Measurements from ENCODE around the gene PRPSAP1. TPM values are rescaled to one million over a fixed set of nuclear protein-coding genes. Genes with fewer than 3 reads are reported as not detected.
A peak's percentile ranks its signal among the peaks of the same experiment; 100 is the strongest.

PRPSAP1 gene
- total and polyA plus RNA-seq, 2 of the 8 experiments (the other 6 are each of a cell fraction or from before 2014, with no cell fraction given), result 32.0 to 54.2 TPM

GRCh38 chr17:76391200-76391715 is 37.5 kb upstream of the PRPSAP1 start:
- Histone ChIP-seq H3K23me2 (ENCODE audit: low read depth, low read length) (no peaks in the 10 kb centered on the region; the same call in 1 of the 2 replicates), H2BK20ac (ENCODE audit: low read length) (no peak overlapping the region), H3K18ac (ENCODE audit: extremely low read depth, low read length) (no peak overlapping the region), H3K27ac (ENCODE audit: low read depth, low read length) (no peak overlapping the region), H3K9ac (replicated peaks in 1 of 4; ENCODE audit: extremely low read depth in 1 of 4, low read depth in 3 of 4, low read length in 3 of 4) (no peak overlapping the region), H2BK120ac (replicated peaks; ENCODE audit: low read depth, low read length) (no peak overlapping the region), H3K4me2 (ENCODE audit: insufficient read depth in 1 of 2, low read depth in 2 of 2, low read length in 2 of 2) (no peak overlapping the region), H2BK5ac (ENCODE audit: low read depth, low read length) (no peak overlapping the region; the same call in 1 of the 2 replicates), H4K8ac (ENCODE audit: extremely low read depth, insufficient read depth, low read length) (peak overlapping the region; percentile 21), H3K14ac (ENCODE audit: insufficient read length) (no peak overlapping the region), H3K36me3 (ENCODE audit: control insufficient read depth in 2 of 4, insufficient read depth in 4 of 4, low read length in 3 of 4) (peaks cover 13 to 34% (median 22%) of the 10 kb centered on the region in 4 experiments), H3K4me3 (ENCODE audit: extremely low read depth in 1 of 4, insufficient read depth in 2 of 4, low read depth in 3 of 4, low read length in 4 of 4) (no peak overlapping the region), H4K5ac (ENCODE audit: insufficient read length, low read depth, low read length) (no peak overlapping the region), H2BK12ac (ENCODE audit: low read depth, low read length) (no peak overlapping the region), H3K79me1 (ENCODE audit: low read depth, low read length) (no peaks in the 10 kb centered on the region; the same call in 1 of the 2 replicates), H3K9me3 (ENCODE audit: insufficient read depth in 2 of 2, low read depth in 1 of 2, low read length in 1 of 2) (no peaks in the 10 kb centered on the region), H2BK15ac (ENCODE audit: low read length) (no peak overlapping the region), H3K4me1 (replicated peaks in 1 of 4; ENCODE audit: control insufficient read depth in 3 of 4, insufficient read depth in 4 of 4, low read length in 3 of 4) (peaks cover 5 to 18% (median 12%) of the 10 kb centered on the region in 4 experiments), H4K91ac (replicated peaks; ENCODE audit: insufficient read length, low read length) (no peak overlapping the region), H2AFZ (ENCODE audit: low read length) (no peak overlapping the region), H2AK5ac (ENCODE audit: low read depth, low read length) (no peak overlapping the region), H4K20me1 (replicated peaks in 1 of 2; ENCODE audit: control insufficient read depth in 1 of 2, insufficient read depth in 2 of 2, low read length in 2 of 2) (peaks cover 0 to 5% of the 10 kb centered on the region in 2 experiments), H3K23ac (ENCODE audit: insufficient read length) (no peak overlapping the region), H3K56ac (replicated peaks; ENCODE audit: insufficient read length, low read depth, low read length) (no peak overlapping the region), H3K27me3 (replicated peaks in 1 of 4; ENCODE audit: control insufficient read depth in 3 of 4, extremely low read depth in 1 of 4, insufficient read depth in 3 of 4, low read length in 3 of 4) (peaks cover 0 to 10% (median 1%) of the 10 kb centered on the region in 4 experiments; a peak in 3 of 7 replicates), H3K79me2 (ENCODE audit: control insufficient read depth in 1 of 2, insufficient read depth in 2 of 2, low read length in 2 of 2) (no peaks in the 10 kb centered on the region), H3K4ac (replicated peaks; ENCODE audit: insufficient read length, low read depth, low read length) (no peak overlapping the region)
- POLR2A ChIA-PET (ENCODE audit: partially characterized antibody), result no interaction called here
- WGBS, 2 experiments (ENCODE audit: extremely low coverage in 1 of 2, insufficient coverage in 1 of 2, insufficient read length in 1 of 2, insufficient replicate concordance in 2 of 2, low coverage in 1 of 2, low lambda C conversion rate in 2 of 2, missing lambda C conversion rate in 1 of 2), result 90% methylated on average over 21 of the region's 21 CpGs; no CpG with 5 or more reads in 1 of the 2 experiments
- TF ChIP-seq SIN3A (conservative IDR thresholded peaks at IDR 0.05 in 1 of 2, IDR thresholded peaks at IDR 0.05 in 1 of 2; ENCODE audit: low read depth in 1 of 2, low read length in 2 of 2) (no peak), YY1 (IDR thresholded peaks at IDR 0.05; ENCODE audit: low read depth, low read length) (no peak), EP300 (IDR thresholded peaks at IDR 0.05; ENCODE audit: borderline replicate concordance in 1 of 2, low read depth in 2 of 2, low read length in 2 of 2) (no peak), POU5F1 (IDR thresholded peaks at IDR 0.05; ENCODE audit: low read depth, low read length) (no peak), SIRT6 (IDR thresholded peaks at IDR 0.05; ENCODE audit: low read length) (no peak), EZH2 (IDR thresholded peaks at IDR 0.05; ENCODE audit: low read depth, low read length, severe bottlenecking) (no peak), PHF8 (conservative IDR thresholded peaks at IDR 0.05; ENCODE audit: low read depth, low read length) (no peak), CTBP2 (IDR thresholded peaks at IDR 0.05; ENCODE audit: borderline replicate concordance, insufficient read depth, insufficient read length, low read length) (no peak), JUN (IDR thresholded peaks at IDR 0.05; ENCODE audit: low read depth, low read length) (no peak)
- DNase-seq (ENCODE audit: low read depth in 1 of 2, low spot score in 2 of 2), result no peak
- FAIRE-seq, result no peak
- CTCF ChIA-PET (ENCODE audit: partially characterized antibody), result interaction anchor here (1.2 to 28.1 kb wide), 8 partner anchors 6 to 89 kb away, joined by 3 to 635 read pairs (median 12); partner anchors contain the start of gene PRPSAP1
